HCT116 (cell line): ENCODE measurements around the gene MIDN. TPM values are rescaled to one million over a fixed set of nuclear protein-coding genes. Genes with fewer than 3 reads are reported as not detected.

ENCODE experiments used
- ATAC-seq: fragments of 200-7000 bp; cut with Tn5 transposase; 2 replicates; pipeline ENCODE4 v1.9.1; 2020; ENCODE audit warnings: mild to moderate bottlenecking, moderate library complexity
- BruUV-seq: library from RNA; stranded (reverse); fragments of 400-500 nt; replicated peaks from 2 replicates; lab custom pipeline; 2021; lab: Mats Ljungman, UMichigan
- CTCF ChIA-PET: fragments of 300-600 bp; sonication (Branson Sonifier 250); formaldehyde crosslinking; loops from one replicate; lab custom pipeline; 2021; ENCODE audit warnings: antibody characterized with exemption; lab: Charles Lee
- POLR2A ChIA-PET: fragments of 300-600, 350-600 bp; sonication (Branson Sonifier 250); formaldehyde crosslinking; loops from one replicate; lab custom pipeline; 2021; ENCODE audit warnings: antibody characterized with exemption; lab: Charles Lee
- RAD21 ChIA-PET, 2 experiments: fragments of 300-600 bp; sonication (Branson Sonifier 250); formaldehyde crosslinking; loops; one replicate each; lab custom pipeline; 2023; ENCODE audit warnings: low total read pairs in 2 of 2; ENCODE audit not compliant: uncharacterized antibody in 2 of 2, unreplicated experiment in 2 of 2, low non-redundant PET in 1 of 2; lab: Charles Lee
- DNase-seq: peaks from one replicate; pipeline ENCODE4 v3.0.0-alpha.2; 2010; ENCODE audit warnings: low read depth, low spot score
- H2AFZ ChIP-seq: fragments of 200-600 bp; shearing (Covaris generic), sonication (generic); 2 replicates; pipeline ENCODE4 v1.6.1; 2017; ENCODE audit warnings: low read depth, mixed run types, mixed read lengths, antibody characterized with exemption, low read length; ENCODE audit not compliant: poor library complexity, severe bottlenecking
- H3K27ac ChIP-seq: 2 replicates; pipeline ENCODE4 v1.5.1; 2012; ENCODE audit warnings: low read depth, low read length
- H3K27me3 ChIP-seq: fragments of 200-600 bp; sonication (generic); 2 replicates; pipeline ENCODE4 v1.6.1; 2016; ENCODE audit warnings: mixed run types, low read length, mixed read lengths; ENCODE audit not compliant: insufficient read depth
- H3K36me3 ChIP-seq, 2 experiments: fragments of 200-500 bp in 1 of 2; fragments of 200-600 bp in 1 of 2; sonication (Bioruptor generic) in 1 of 2; sonication (generic) in 1 of 2; 2 replicates each; pipeline versions ENCODE4 v1.5.1 to v1.6.1; 2014 to 2016; ENCODE audit warnings: low read length in 2 of 2, inconsistent platforms in 1 of 2, mixed read lengths in 1 of 2, mixed run types in 1 of 2; ENCODE audit not compliant: insufficient read depth in 2 of 2, control insufficient read depth in 1 of 2
- H3K4me1 ChIP-seq, 2 experiments: fragments of 200-600 bp in 1 of 2; sonication (generic) in 1 of 2; 2 replicates each; pipeline versions ENCODE4 v1.5.1 to v1.6.1; 2012 to 2017; ENCODE audit warnings: low read length in 2 of 2, inconsistent platforms in 1 of 2, mild to moderate bottlenecking in 1 of 2, mixed read lengths in 1 of 2, mixed run types in 1 of 2, moderate library complexity in 1 of 2; ENCODE audit not compliant: insufficient read depth in 2 of 2, control insufficient read depth in 1 of 2
- H3K4me2 ChIP-seq: fragments of 200-600 bp; sonication (generic); 2 replicates; pipeline ENCODE4 v1.6.1; 2017; ENCODE audit warnings: mixed run types, low read length, mixed read lengths
- H3K4me3 ChIP-seq, 2 experiments: fragments of 200-600 bp in 1 of 2; sonication (generic) in 1 of 2; replicated peaks in 1 of 2; 2 replicates each; pipeline ENCODE4 v1.5.1; 2011 to 2016; ENCODE audit warnings: low read length in 2 of 2, control low read depth in 1 of 2, low read depth in 1 of 2, mild to moderate bottlenecking in 1 of 2, mixed read lengths in 1 of 2, mixed run types in 1 of 2
- H3K79me2 ChIP-seq: fragments of 200-600 bp; sonication (generic); 2 replicates; pipeline ENCODE4 v1.6.1; 2017; ENCODE audit warnings: mild to moderate bottlenecking, mixed run types, low read length, moderate library complexity, mixed read lengths; ENCODE audit not compliant: insufficient read depth
- H3K9ac ChIP-seq: fragments of 200-600 bp; sonication (generic); 2 replicates; pipeline ENCODE4 v1.6.1; 2016; ENCODE audit warnings: low read length, mixed read lengths
- H3K9me2 ChIP-seq: fragments of 200-600 bp; sonication (generic), shearing (Covaris generic); 2 replicates; pipeline ENCODE4 v1.6.1; 2017; ENCODE audit warnings: mixed run types, mild to moderate bottlenecking, moderate library complexity; ENCODE audit not compliant: insufficient read depth
- H3K9me3 ChIP-seq, 2 experiments: fragments of 200-500 bp in 1 of 2; fragments of 200-600 bp in 1 of 2; sonication (Bioruptor generic) in 1 of 2; sonication (generic) in 1 of 2; 2 replicates each; pipeline ENCODE4 v1.6.1; 2014 to 2017; ENCODE audit warnings: low read length in 2 of 2, mixed read lengths in 2 of 2, inconsistent platforms in 1 of 2, low read depth in 1 of 2, mild to moderate bottlenecking in 1 of 2, mixed run types in 1 of 2, moderate library complexity in 1 of 2; ENCODE audit not compliant: control insufficient read depth in 1 of 2, insufficient read depth in 1 of 2
- H4K20me1 ChIP-seq: fragments of 200-600 bp; sonication (generic), shearing (Covaris generic); 2 replicates; pipeline ENCODE4 v1.6.1; 2017; ENCODE audit warnings: mixed run types, mild to moderate bottlenecking, moderate library complexity; ENCODE audit not compliant: insufficient read depth
- CBX3 ChIP-seq: IDR thresholded peaks from 2 replicates; pipeline ENCODE4 v1.6.1; 2012; ENCODE audit warnings: low read depth
- EGR1 ChIP-seq: IDR thresholded peaks from 2 replicates; pipeline ENCODE4 v1.6.1; 2012; ENCODE audit warnings: low read depth
- POLR2A ChIP-seq: IDR thresholded peaks from 2 replicates; pipeline ENCODE4 v1.7.0; 2011; ENCODE audit warnings: borderline replicate concordance; ENCODE audit not compliant: insufficient read depth, insufficient read length; ENCODE audit errors: extremely low read depth
- POLR2AphosphoS5 ChIP-seq: IDR thresholded peaks from 2 replicates; pipeline ENCODE4 v1.6.1; 2011; ENCODE audit warnings: mild to moderate bottlenecking, low read depth, low read length, moderate library complexity
- RAD21 ChIP-seq: IDR thresholded peaks from 2 replicates; pipeline ENCODE4 v1.6.1; 2012; ENCODE audit warnings: low read depth, mild to moderate bottlenecking
- SIN3A ChIP-seq: IDR thresholded peaks from 2 replicates; pipeline ENCODE4 v1.6.1; 2012; ENCODE audit warnings: low read depth
- SP1 ChIP-seq: IDR thresholded peaks from 2 replicates; pipeline ENCODE4 v1.6.1; 2012; ENCODE audit warnings: low read depth
- SRF ChIP-seq: IDR thresholded peaks from 2 replicates; pipeline ENCODE4 v1.6.1; 2012; ENCODE audit warnings: low read depth
- TCF7L2 ChIP-seq: IDR thresholded peaks from 2 replicates; pipeline ENCODE4 v1.7.0; 2011; ENCODE audit warnings: borderline replicate concordance, inconsistent platforms; ENCODE audit not compliant: insufficient read depth, insufficient read length; ENCODE audit errors: extremely low read depth
- YY1 ChIP-seq: IDR thresholded peaks from 2 replicates; pipeline ENCODE4 v1.6.1; 2011; ENCODE audit warnings: low read length, low read depth, moderate library complexity, mild to moderate bottlenecking; ENCODE audit not compliant: insufficient replicate concordance; ENCODE audit errors: extremely low read depth
- ZFX ChIP-seq: fragments of 450-650 bp; IDR thresholded peaks from 2 replicates; pipeline ENCODE4 v1.6.1; 2017
- ZNF274 ChIP-seq: fragments of 200-500 bp; sonication (Bioruptor generic); IDR thresholded peaks from 2 replicates; pipeline ENCODE4 v1.6.1; 2014; ENCODE audit warnings: mild to moderate bottlenecking, low read depth, low read length, inconsistent platforms
- intact Hi-C: fragments of 100-400 bp; cut with micrococcal nuclease; formaldehyde crosslinking; loops from 2 replicates; pipeline ENCODE4 v1.10.0; 2022
- total RNA-seq: library from RNA; stranded (reverse); gene quantifications from one replicate; pipeline ENCODE4 v1.2.1, GENCODE V29; 2021; ENCODE audit not compliant: unreplicated experiment
- TF ChIP-seq, protein P1 (sequence below): IDR thresholded peaks from 2 replicates; pipeline ENCODE4 v1.6.1; 2012
- TF ChIP-seq, protein P2 (sequence below): IDR thresholded peaks from 2 replicates; pipeline ENCODE4 v1.6.1; 2011; ENCODE audit warnings: mild to moderate bottlenecking, low read length, moderate library complexity; ENCODE audit not compliant: insufficient replicate concordance; ENCODE audit errors: extremely low read depth

The MIDN gene
- total RNA-seq, 1 experiment from 2014 or later = 146 TPM

DNA sequence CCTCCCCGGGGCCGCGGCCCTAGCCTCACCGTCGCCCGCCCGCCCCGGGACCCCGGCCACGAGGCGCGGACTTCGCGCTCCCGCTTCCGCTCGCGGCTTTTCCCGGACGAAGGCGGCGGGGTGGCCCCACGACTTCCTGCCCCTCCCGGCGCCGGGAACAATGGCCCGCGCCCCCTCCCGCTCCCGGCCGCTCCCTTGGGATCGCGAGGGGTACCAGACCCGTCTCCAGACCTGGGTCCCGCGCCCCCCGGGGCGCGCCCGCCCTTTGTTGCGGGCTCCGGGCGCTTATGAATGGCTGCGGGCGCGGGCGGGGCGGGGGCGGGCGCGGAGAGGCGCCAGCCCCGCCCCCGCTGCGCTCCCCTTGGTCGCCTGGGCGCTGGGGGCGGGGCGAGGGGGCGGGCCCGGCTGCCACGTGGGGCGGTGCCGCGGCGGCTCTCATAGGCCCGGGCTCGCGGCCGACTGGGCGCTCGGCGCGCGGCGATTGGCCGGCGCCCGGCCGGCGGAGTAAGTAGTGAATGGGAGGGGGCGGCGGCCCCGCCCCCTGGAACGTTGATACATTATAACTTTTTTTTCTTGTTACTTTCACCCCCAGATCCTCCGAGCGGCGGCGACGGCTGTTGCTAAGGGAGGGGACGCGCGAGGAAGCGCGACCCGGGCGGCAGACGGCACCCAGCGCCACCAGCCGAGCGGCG is 1.1 kb downstream of the MIDN start:
- intact Hi-C loops = loop anchor here (1.0 to 10.0 kb wide), 3 partner anchors 17 to 455 kb away; partner anchors contain the start of genes CNN2, PTBP1, RNU6-2 and TMEM259
- ChIA-PET RAD21 (no interaction called here), POLR2A (interaction anchor here (0.7 to 1.0 kb wide), 2 partner anchors 16 to 17 kb away, joined by 3 read pairs; no protein-coding TSS in a partner anchor), CTCF (interaction anchor here (1.0 kb wide), 1 partner anchor 17 kb away, joined by 7 read pairs; no protein-coding TSS in a partner anchor)
- no TSS peak for BruUV-seq
- Histone ChIP-seq H3K27me3 (no peaks in the 10 kb centered on the region), H3K9ac (peak overlapping the region; percentile 99), H4K20me1 (peaks cover 8% of the 10 kb centered on the region; the same call in 1 of the 2 replicates), H3K4me3 (peak overlapping the region; percentile 68 to 74), H3K27ac (peak overlapping the region; percentile 100), H2AFZ (no peak overlapping the region), H3K9me3 (no peaks in the 10 kb centered on the region), H3K36me3 (peaks cover 11 to 28% of the 10 kb centered on the region in 2 experiments), H3K79me2 (peaks cover 59% of the 10 kb centered on the region), H3K9me2 (no peaks in the 10 kb centered on the region), H3K4me2 (peak overlapping the region; percentile 99), H3K4me1 (peaks cover 45 to 74% of the 10 kb centered on the region in 2 experiments)
- ATAC-seq (peak; percentile 45), DNase-seq (peak; percentile 89)
- peak; percentile 92 for TF ChIP-seq POLR2AphosphoS5
- TF ChIP-seq RAD21 = no peak
- TF ChIP-seq ZNF274 = no peak
- no peak for TF ChIP-seq TCF7L2
- TF ChIP-seq, protein P1, sequence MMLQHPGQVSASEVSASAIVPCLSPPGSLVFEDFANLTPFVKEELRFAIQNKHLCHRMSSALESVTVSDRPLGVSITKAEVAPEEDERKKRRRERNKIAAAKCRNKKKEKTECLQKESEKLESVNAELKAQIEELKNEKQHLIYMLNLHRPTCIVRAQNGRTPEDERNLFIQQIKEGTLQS = no peak
- TF ChIP-seq CBX3 = no peak
- no peak for TF ChIP-seq SP1
- no peak for TF ChIP-seq ZFX
- TF ChIP-seq SIN3A = peak; percentile 95
- TF ChIP-seq EGR1 = peak; percentile 74; the same call in 1 of the 2 replicates
- peak; percentile 43 for TF ChIP-seq POLR2A
- no peak for TF ChIP-seq YY1
- TF ChIP-seq, protein P2, sequence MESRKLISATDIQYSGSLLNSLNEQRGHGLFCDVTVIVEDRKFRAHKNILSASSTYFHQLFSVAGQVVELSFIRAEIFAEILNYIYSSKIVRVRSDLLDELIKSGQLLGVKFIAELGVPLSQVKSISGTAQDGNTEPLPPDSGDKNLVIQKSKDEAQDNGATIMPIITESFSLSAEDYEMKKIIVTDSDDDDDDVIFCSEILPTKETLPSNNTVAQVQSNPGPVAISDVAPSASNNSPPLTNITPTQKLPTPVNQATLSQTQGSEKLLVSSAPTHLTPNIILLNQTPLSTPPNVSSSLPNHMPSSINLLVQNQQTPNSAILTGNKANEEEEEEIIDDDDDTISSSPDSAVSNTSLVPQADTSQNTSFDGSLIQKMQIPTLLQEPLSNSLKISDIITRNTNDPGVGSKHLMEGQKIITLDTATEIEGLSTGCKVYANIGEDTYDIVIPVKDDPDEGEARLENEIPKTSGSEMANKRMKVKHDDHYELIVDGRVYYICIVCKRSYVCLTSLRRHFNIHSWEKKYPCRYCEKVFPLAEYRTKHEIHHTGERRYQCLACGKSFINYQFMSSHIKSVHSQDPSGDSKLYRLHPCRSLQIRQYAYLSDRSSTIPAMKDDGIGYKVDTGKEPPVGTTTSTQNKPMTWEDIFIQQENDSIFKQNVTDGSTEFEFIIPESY = peak; percentile 18
- TF ChIP-seq SRF = no peak
